Activated CD4-positive, alpha-beta T cell treated with anti-CD3 and anti-CD28 coated beads for 36 hours (primary cell): ENCODE results near the gene ACOX3. TPM values are rescaled to one million over a fixed set of nuclear protein-coding genes. Genes with fewer than 3 reads are reported as not detected.
"Not testable (repeated sequence)": the region's sequence is repeated elsewhere in the genome, so short reads cannot be mapped to it uniquely, and the experiment has no call there.

Source experiments
- ATAC-seq: fragments of 200-7000 bp; cut with Tn5 transposase; one replicate; pipeline ENCODE4 v1.10.0; 2021; ENCODE audit warnings: mild to moderate bottlenecking, moderate library complexity
- CTCF ChIA-PET: fragments of 350-600 bp; sonication (Branson Sonifier 250); formaldehyde crosslinking; loops from one replicate; lab custom pipeline; 2021; ENCODE audit warnings: antibody characterized with exemption; lab: Charles Lee
- POLR2A ChIA-PET: fragments of 350-600 bp; sonication (Branson Sonifier 250); formaldehyde crosslinking; loops from one replicate; lab custom pipeline; 2021; ENCODE audit warnings: antibody characterized with exemption, inconsistent platforms; lab: Charles Lee
- DNase-seq: peaks from one replicate; pipeline ENCODE4 v3.0.0-alpha.2; 2020
- H3K27ac Mint-ChIP-seq: one replicate; pipeline ENCODE4 v1.8.0; 2021; ENCODE audit warnings: mixed read lengths
- H3K27me3 Mint-ChIP-seq: one replicate; pipeline ENCODE4 v1.8.0; 2021; ENCODE audit warnings: mixed read lengths
- H3K36me3 Mint-ChIP-seq: one replicate; pipeline ENCODE4 v1.8.0; 2021; ENCODE audit warnings: low read depth, mixed read lengths
- H3K4me1 Mint-ChIP-seq: one replicate; pipeline ENCODE4 v1.8.0; 2021; ENCODE audit warnings: mixed read lengths
- H3K4me3 Mint-ChIP-seq: one replicate; pipeline ENCODE4 v1.8.0; 2021; ENCODE audit warnings: mild to moderate bottlenecking, moderate library complexity, mixed read lengths
- H3K9me3 Mint-ChIP-seq: one replicate; pipeline ENCODE4 v1.8.0; 2021; ENCODE audit warnings: low read depth, mixed read lengths
- intact Hi-C, 2 experiments: fragments of 100-400 bp; cut with DNase I in 1 of 2; cut with micrococcal nuclease in 1 of 2; formaldehyde crosslinking; loops; one replicate each; pipeline versions ENCODE4 v1.14.2 to v1.15.1; 2022 to 2024; cut with DNase I, micrococcal nuclease
- total RNA-seq, 2 experiments: library from RNA; stranded (reverse); gene quantifications; one replicate each; pipeline ENCODE4 v1.2.3, GENCODE V29; 2021

Gene ACOX3
- total RNA-seq, 2 experiments from 2014 or later: 20.5 to 29.3 TPM

- Mint-ChIP-seq H3K4me3 (peak overlapping the region; percentile 93), H3K9me3 (no peaks in the 10 kb centered on the region), H3K27me3 (no peaks in the 10 kb centered on the region), H3K4me1 (peaks cover 27% of the 10 kb centered on the region), H3K36me3 (peaks cover 6% of the 10 kb centered on the region), H3K27ac (peak overlapping the region; percentile 91)
- ChIA-PET CTCF (interaction anchor here (0.7 to 1.7 kb wide), 10 partner anchors 9 to 184 kb away, joined by 3 to 9 read pairs (median 4); no protein-coding TSS in a partner anchor), POLR2A (interaction anchor here (1.8 kb wide), 1 partner anchor 9 kb away, joined by 8 read pairs; no protein-coding TSS in a partner anchor)
- intact Hi-C loops: loop anchor here (1.0 to 10.0 kb wide), 3 partner anchors 12 to 574 kb away; partner anchors contain the start of genes ACOX3 (in 2 of the 2), TRMT44 (in 2 of the 2) and ABLIM2 (in 1 of the 2)
- ATAC-seq (peak; percentile 95), DNase-seq (peak; percentile 93)
Observed at GRCh38 chr4:8428288-8429097, 12.0 kb downstream of the ACOX3 start.

GRCh38 chr4:8427761-8428287, 12.7 kb downstream of the ACOX3 start:
- H3K27me3 Mint-ChIP-seq: no peaks in the 10 kb centered on the region
- intact Hi-C loops: loop anchor here (1.0 to 10.0 kb wide), 3 partner anchors 12 to 573 kb away; partner anchors contain the start of genes ACOX3 (in 2 of the 2), TRMT44 (in 2 of the 2) and ABLIM2 (in 1 of the 2)
- CTCF ChIA-PET: interaction anchor here (1.0 to 1.5 kb wide), 7 partner anchors 8 to 40 kb away, joined by 3 to 6 read pairs (median 3); no protein-coding TSS in a partner anchor

GRCh38 chr4:8427262-8427661, 13.3 kb downstream of the ACOX3 start:
- H3K36me3 Mint-ChIP-seq: peaks cover 2% of the 10 kb centered on the region
- ChIA-PET POLR2A (interaction anchor here (1.8 kb wide), 1 partner anchor 8 kb away, joined by 8 read pairs; no protein-coding TSS in a partner anchor), CTCF (interaction anchor here (1.0 to 1.5 kb wide), 4 partner anchors 9 to 24 kb away, joined by 3 read pairs; no protein-coding TSS in a partner anchor)
- intact Hi-C loops: loop anchor here in 1 of 2 experiments (10.0 kb wide), 1 partner anchor 572 kb away; no protein-coding TSS in a partner anchor
- peak overlapping the region; percentile 93 for H3K4me3 Mint-ChIP-seq
- DNase-seq: no peak
- H3K27me3 Mint-ChIP-seq: no peaks in the 10 kb centered on the region
- no peak overlapping the region for H3K27ac Mint-ChIP-seq
- H3K4me1 Mint-ChIP-seq: peaks cover 23% of the 10 kb centered on the region
- H3K9me3 Mint-ChIP-seq: no peaks in the 10 kb centered on the region
- no peak for ATAC-seq

More at GRCh38 chr4:8427761-8428287, 12.7 kb downstream of the ACOX3 start:
- H3K36me3 Mint-ChIP-seq: peaks cover 2% of the 10 kb centered on the region
- no peaks in the 10 kb centered on the region for H3K9me3 Mint-ChIP-seq
- POLR2A ChIA-PET: interaction anchor here (1.8 kb wide), 1 partner anchor 8 kb away, joined by 8 read pairs; no protein-coding TSS in a partner anchor
- H3K4me3 Mint-ChIP-seq: peak overlapping the region; percentile 93
- H3K27ac Mint-ChIP-seq: peak overlapping the region; percentile 91
- no peak for DNase-seq
- peaks cover 23% of the 10 kb centered on the region for H3K4me1 Mint-ChIP-seq
- peak; percentile 32 for ATAC-seq

- POLR2A ChIA-PET: no interaction called here
- Mint-ChIP-seq H3K4me1 (peaks cover 50% of the 10 kb centered on the region), H3K4me3 (no peak overlapping the region), H3K27ac (no peak overlapping the region), H3K27me3 (no peaks in the 10 kb centered on the region), H3K9me3 (no peaks in the 10 kb centered on the region), H3K36me3 (peaks cover 6% of the 10 kb centered on the region)
- CTCF ChIA-PET: no interaction called here
- intact Hi-C loops: loop anchor here in 1 of 2 experiments (10.0 kb wide), 1 partner anchor 568 kb away; no protein-coding TSS in a partner anchor
- ATAC-seq (no peak), DNase-seq (no peak)
Observed at GRCh38 chr4:8422786-8423185, 17.7 kb downstream of the ACOX3 start.

- Mint-ChIP-seq H3K4me3 (no peak overlapping the region), H3K4me1 (peaks cover 52% of the 10 kb centered on the region), H3K9me3 (no peaks in the 10 kb centered on the region), H3K27me3 (no peaks in the 10 kb centered on the region), H3K27ac (no peak overlapping the region), H3K36me3 (peaks cover 6% of the 10 kb centered on the region)
- POLR2A ChIA-PET: no interaction called here
- DNase-seq (no peak), ATAC-seq (no peak)
- intact Hi-C loops: loop anchor here in 1 of 2 experiments (10.0 kb wide), 1 partner anchor 568 kb away; no protein-coding TSS in a partner anchor
- CTCF ChIA-PET: no interaction called here
Observed at GRCh38 chr4:8422327-8422726, 18.2 kb downstream of the ACOX3 start.

- ChIA-PET CTCF (interaction anchor here (0.8 to 1.7 kb wide), 4 partner anchors 9 to 17 kb away, joined by 3 to 9 read pairs (median 3); no protein-coding TSS in a partner anchor), POLR2A (interaction anchor here (0.6 to 2.0 kb wide), 5 partner anchors 8 to 671 kb away, joined by 3 to 8 read pairs (median 4); partner anchors contain the start of genes ACOX3 and TRMT44)
- not testable (repeated sequence) for H3K27me3 Mint-ChIP-seq, H3K9me3 Mint-ChIP-seq, DNase-seq, H3K4me3 Mint-ChIP-seq, ATAC-seq
- peaks cover 11% of the 10 kb centered on the region for H3K36me3 Mint-ChIP-seq
- peaks cover 43% of the 10 kb centered on the region for H3K4me1 Mint-ChIP-seq
- intact Hi-C loops: loop anchor here in 1 of 2 experiments (10.0 kb wide), 1 partner anchor 565 kb away; no protein-coding TSS in a partner anchor
- H3K27ac Mint-ChIP-seq: peak overlapping the region; percentile 80
Observed at GRCh38 chr4:8420151-8420550, 20.4 kb downstream of the ACOX3 start.

- ATAC-seq: peak; percentile 93
- CTCF ChIA-PET: interaction anchor here (0.7 to 1.7 kb wide), 5 partner anchors 10 to 17 kb away, joined by 3 to 9 read pairs (median 3); no protein-coding TSS in a partner anchor
- H3K36me3 Mint-ChIP-seq: peaks cover 17% of the 10 kb centered on the region
- intact Hi-C loops: loop anchor here in 1 of 2 experiments (10.0 kb wide), 1 partner anchor 565 kb away; no protein-coding TSS in a partner anchor
- H3K9me3 Mint-ChIP-seq: no peaks in the 10 kb centered on the region
- H3K4me3 Mint-ChIP-seq: no peak overlapping the region
- no peaks in the 10 kb centered on the region for H3K27me3 Mint-ChIP-seq
- peak overlapping the region; percentile 80 for H3K27ac Mint-ChIP-seq
- DNase-seq: peak; percentile 81
- POLR2A ChIA-PET: interaction anchor here (0.6 to 2.0 kb wide), 5 partner anchors 9 to 670 kb away, joined by 3 to 8 read pairs (median 4); partner anchors contain the start of genes ACOX3 and TRMT44
- peaks cover 49% of the 10 kb centered on the region for H3K4me1 Mint-ChIP-seq
Observed at GRCh38 chr4:8419222-8420041, 21.1 kb downstream of the ACOX3 start.

- ATAC-seq (no peak), DNase-seq (no peak)
- H3K36me3 Mint-ChIP-seq: peaks cover 28% of the 10 kb centered on the region
- H3K4me1 Mint-ChIP-seq: peaks cover 58% of the 10 kb centered on the region
- POLR2A ChIA-PET: interaction anchor here (0.6 kb wide), 1 partner anchor 49 kb away, joined by 3 read pairs; no protein-coding TSS in a partner anchor
- H3K27me3 Mint-ChIP-seq: no peaks in the 10 kb centered on the region
- no peak overlapping the region for H3K4me3 Mint-ChIP-seq
- H3K27ac Mint-ChIP-seq: peak overlapping the region; percentile 40
- CTCF ChIA-PET: interaction anchor here (0.6 to 1.6 kb wide), 3 partner anchors 9 to 526 kb away, joined by 3 to 7 read pairs (median 4); no protein-coding TSS in a partner anchor
- intact Hi-C loops: no loop called here
- H3K9me3 Mint-ChIP-seq: no peaks in the 10 kb centered on the region
Observed at GRCh38 chr4:8417071-8417614, 23.4 kb downstream of the ACOX3 start.

- H3K9me3 Mint-ChIP-seq: no peaks in the 10 kb centered on the region
- ChIA-PET POLR2A (no interaction called here), CTCF (no interaction called here)
- no peaks in the 10 kb centered on the region for H3K27me3 Mint-ChIP-seq
- peak overlapping the region; percentile 24 for H3K4me3 Mint-ChIP-seq
- ATAC-seq (peak; percentile 43), DNase-seq (peak; percentile 80)
- peaks cover 37% of the 10 kb centered on the region for H3K4me1 Mint-ChIP-seq
- intact Hi-C loops: no loop called here
- H3K36me3 Mint-ChIP-seq: peaks cover 25% of the 10 kb centered on the region
- H3K27ac Mint-ChIP-seq: peak overlapping the region; percentile 79
Observed at GRCh38 chr4:8414377-8414776, 26.1 kb downstream of the ACOX3 start.

GRCh38 chr4:8412288-8412687, 28.2 kb downstream of the ACOX3 start:
- ChIA-PET CTCF (no interaction called here), POLR2A (no interaction called here)
- Mint-ChIP-seq H3K4me1 (peaks cover 26% of the 10 kb centered on the region), H3K9me3 (no peaks in the 10 kb centered on the region), H3K4me3 (no peak overlapping the region), H3K36me3 (peaks cover 25% of the 10 kb centered on the region), H3K27me3 (no peaks in the 10 kb centered on the region), H3K27ac (peak overlapping the region; percentile 53)
- DNase-seq (no peak), ATAC-seq (no peak)
- intact Hi-C loops: no loop called here
